MG63 (cell line): ENCODE results near the gene THSD7B. TPM values are rescaled to one million over a fixed set of nuclear protein-coding genes. Genes with fewer than 3 reads are reported as not detected.
"Not testable (repeated sequence)": the region's sequence is repeated elsewhere in the genome, so short reads cannot be mapped to it uniquely, and the experiment has no call there.

Experiments used
- DNase-seq: peaks from one replicate; pipeline ENCODE4 v3.0.0-alpha.2; 2020
- H3K27me3 ChIP-seq: fragments of 250-450 bp; sonication (Bioruptor Pico); 2 replicates; pipeline ENCODE4 v1.5.1; 2020; ENCODE audit warnings: mild to moderate bottlenecking, moderate library complexity
- H3K36me3 ChIP-seq: fragments of 250-450 bp; sonication (Bioruptor Pico); 2 replicates; pipeline ENCODE4 v1.5.1; 2020; ENCODE audit warnings: mild to moderate bottlenecking, moderate library complexity
- H3K4me3 ChIP-seq: fragments of 250-450 bp; sonication (Bioruptor Pico); 2 replicates; pipeline ENCODE4 v1.5.1; 2020; ENCODE audit warnings: mild to moderate bottlenecking, moderate library complexity
- H3K9me3 ChIP-seq: fragments of 250-450 bp; sonication (Bioruptor Pico); 2 replicates; pipeline ENCODE4 v1.5.1; 2020; ENCODE audit warnings: mild to moderate bottlenecking, moderate library complexity
- total RNA-seq: library from RNA; depleted of rRNA; stranded (reverse); fragments of >200 nt; shearing (Covaris generic); gene quantifications from 2 replicates; pipeline ENCODE4 v1.2.3, GENCODE V29; 2014; ENCODE audit warnings: low replicate concordance

The THSD7B gene
- total RNA-seq, 1 experiment from 2014 or later, result not detected

GRCh38 chr2:137050949-137051348 lies 285.6 kb downstream of the THSD7B start:
- H3K9me3 ChIP-seq, result no peaks in the 10 kb centered on the region
- no peaks in the 10 kb centered on the region for H3K27me3 ChIP-seq
- DNase-seq, result no peak
- no peaks in the 10 kb centered on the region for H3K36me3 ChIP-seq
- H3K4me3 ChIP-seq, result no peak overlapping the region

DNA sequence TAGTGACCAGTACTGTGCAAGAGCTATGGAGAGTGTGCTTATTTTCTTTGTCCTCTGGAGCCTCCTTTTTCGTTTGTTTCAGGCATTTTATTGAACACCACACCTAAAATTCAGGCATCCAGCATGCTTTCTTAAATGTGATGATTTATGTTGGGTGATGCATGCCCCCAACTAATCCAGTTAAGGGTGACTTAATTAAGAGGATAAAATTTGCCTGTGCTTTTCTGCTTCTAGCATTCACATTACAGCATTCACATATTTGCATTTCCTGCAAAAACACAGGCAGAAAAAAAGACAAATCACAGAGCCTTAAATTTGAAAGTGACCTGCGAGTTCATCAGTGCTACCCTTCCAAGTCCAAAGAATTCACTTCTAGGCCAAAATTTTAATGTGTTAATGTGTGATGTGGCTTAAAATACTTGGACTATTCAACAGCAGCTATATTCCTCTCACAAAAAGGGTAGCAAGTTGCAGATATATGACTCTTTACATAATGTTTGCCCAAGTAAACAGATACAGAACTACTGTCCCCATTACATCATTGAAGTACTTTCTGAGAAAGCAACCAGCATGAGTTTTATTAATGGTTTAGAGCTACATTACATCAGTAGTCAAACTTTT lies 286.5 kb downstream of the THSD7B start:
- Histone ChIP-seq H3K36me3 (no peaks in the 10 kb centered on the region), H3K27me3 (no peaks in the 10 kb centered on the region), H3K4me3 (no peak overlapping the region), H3K9me3 (no peaks in the 10 kb centered on the region)
- no peak for DNase-seq

DNA sequence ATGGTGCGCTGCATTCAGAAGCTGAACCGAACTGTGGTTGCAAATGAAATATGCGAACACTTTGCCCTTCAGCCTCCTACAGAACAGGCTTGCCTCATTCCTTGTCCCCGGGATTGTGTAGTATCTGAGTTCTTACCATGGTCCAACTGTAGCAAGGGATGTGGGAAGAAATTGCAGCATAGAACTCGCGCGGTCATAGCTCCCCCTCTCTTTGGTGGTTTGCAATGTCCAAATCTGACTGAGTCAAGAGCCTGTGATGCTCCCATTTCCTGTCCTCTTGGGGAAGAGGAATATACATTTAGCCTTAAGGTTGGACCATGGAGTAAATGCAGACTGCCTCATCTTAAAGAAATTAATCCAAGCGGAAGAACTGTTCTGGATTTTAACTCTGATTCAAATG lies 291.4 kb downstream of the THSD7B start:
- Histone ChIP-seq H3K27me3 (no peaks in the 10 kb centered on the region), H3K9me3 (no peaks in the 10 kb centered on the region), H3K4me3 (no peak overlapping the region), H3K36me3 (no peaks in the 10 kb centered on the region)
- DNase-seq, result no peak

GRCh38 chr2:137076111-137076765 lies 310.9 kb downstream of the THSD7B start:
- not testable (repeated sequence) for H3K27me3 ChIP-seq, H3K36me3 ChIP-seq, H3K9me3 ChIP-seq, H3K4me3 ChIP-seq, DNase-seq

- no peak overlapping the region for H3K4me3 ChIP-seq
- DNase-seq, result no peak
- no peaks in the 10 kb centered on the region for H3K27me3 ChIP-seq
- no peaks in the 10 kb centered on the region for H3K9me3 ChIP-seq
- no peaks in the 10 kb centered on the region for H3K36me3 ChIP-seq
Measured at GRCh38 chr2:137091704-137092103, 326.4 kb downstream of the THSD7B start.

GRCh38 chr2:137093116-137093515 lies 327.8 kb downstream of the THSD7B start:
- no peak for DNase-seq
- Histone ChIP-seq H3K4me3 (no peak overlapping the region), H3K36me3 (no peaks in the 10 kb centered on the region), H3K27me3 (no peaks in the 10 kb centered on the region), H3K9me3 (no peaks in the 10 kb centered on the region)

DNA sequence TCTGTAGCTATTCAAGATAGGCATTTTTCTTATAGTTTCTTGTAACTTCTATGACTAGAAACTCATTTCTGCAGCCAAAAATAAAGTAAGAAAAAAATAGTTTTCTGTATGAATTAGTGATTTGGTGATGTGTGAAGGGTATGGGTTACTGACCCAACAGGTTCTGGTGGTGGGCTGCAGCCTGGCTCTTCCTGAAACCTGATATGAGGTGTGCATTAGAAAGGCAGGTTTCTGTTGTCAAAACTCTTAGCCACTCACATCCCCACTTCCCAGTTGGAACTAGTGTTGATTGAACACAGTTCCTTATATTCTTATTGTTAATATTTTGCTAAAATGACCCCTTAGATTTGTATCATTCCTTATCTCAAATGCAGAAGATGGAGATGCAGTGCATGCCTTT lies 330.8 kb downstream of the THSD7B start:
- no peak overlapping the region for H3K4me3 ChIP-seq
- H3K9me3 ChIP-seq, result no peaks in the 10 kb centered on the region
- H3K27me3 ChIP-seq, result no peaks in the 10 kb centered on the region
- no peaks in the 10 kb centered on the region for H3K36me3 ChIP-seq
- no peak for DNase-seq

DNA sequence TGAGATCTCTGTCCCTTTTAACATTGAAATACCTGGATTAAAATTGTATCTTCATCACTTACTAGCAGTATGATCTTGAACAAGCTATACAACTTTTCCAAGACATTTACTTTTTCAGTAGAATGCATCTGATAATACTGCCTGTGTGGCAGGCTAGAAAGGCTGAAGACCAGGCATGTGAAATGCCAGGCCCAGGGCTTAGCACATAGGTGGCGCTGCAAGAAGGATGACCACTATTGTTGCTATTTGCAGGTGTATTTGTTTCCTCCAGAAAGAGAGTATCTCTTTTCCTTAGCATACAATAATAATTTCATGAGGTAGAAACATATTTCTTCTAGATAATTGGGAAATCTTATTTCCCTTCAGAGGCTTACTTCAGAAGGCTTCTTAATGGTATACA lies 331.3 kb downstream of the THSD7B start:
- Histone ChIP-seq H3K4me3 (no peak overlapping the region), H3K9me3 (no peaks in the 10 kb centered on the region), H3K27me3 (no peaks in the 10 kb centered on the region), H3K36me3 (no peaks in the 10 kb centered on the region)
- DNase-seq, result no peak

DNA sequence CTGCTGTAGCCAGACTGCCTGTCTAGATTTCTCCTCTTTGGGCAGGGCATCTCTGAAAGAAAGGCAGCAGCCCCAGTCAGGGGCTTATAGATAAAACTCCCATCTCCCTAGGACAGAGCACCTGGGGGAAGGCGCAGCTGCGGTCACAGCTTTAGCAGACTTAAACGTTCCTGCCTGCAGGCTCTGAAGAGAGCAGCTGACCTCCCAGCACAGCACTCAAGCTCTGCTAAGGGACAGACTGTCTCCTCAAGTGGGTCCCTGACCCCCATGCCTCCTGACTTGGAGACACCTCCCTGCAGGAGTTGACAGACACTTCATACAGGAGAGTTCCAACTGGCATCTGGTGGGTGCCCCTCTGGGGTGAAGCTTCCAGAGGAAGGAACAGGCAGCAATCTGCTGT lies 336.5 kb downstream of the THSD7B start:
- H3K27me3 ChIP-seq, H3K36me3 ChIP-seq, DNase-seq, H3K4me3 ChIP-seq, H3K9me3 ChIP-seq: not testable (repeated sequence)

DNA sequence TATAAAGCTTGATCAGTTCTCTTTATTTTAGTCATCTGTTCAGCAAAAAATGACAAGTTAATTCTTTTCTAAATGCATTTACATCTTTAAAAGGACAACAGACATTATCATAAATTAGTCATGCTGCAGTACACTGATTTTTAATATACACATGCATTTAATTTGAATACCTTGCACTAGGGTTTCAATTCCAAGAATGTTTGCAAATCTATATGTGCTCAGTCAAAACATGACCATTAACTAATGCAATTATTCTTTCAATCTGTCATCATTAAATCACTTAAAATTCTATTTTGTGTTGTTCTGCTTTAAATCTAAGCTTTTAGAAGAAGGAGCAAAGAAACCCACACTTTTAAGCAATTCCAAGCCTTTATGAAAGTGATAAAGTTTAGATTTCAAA lies 342.6 kb downstream of the THSD7B start:
- no peaks in the 10 kb centered on the region for H3K36me3 ChIP-seq
- DNase-seq, result no peak
- H3K27me3 ChIP-seq, result no peaks in the 10 kb centered on the region
- H3K9me3 ChIP-seq, result no peaks in the 10 kb centered on the region
- no peak overlapping the region for H3K4me3 ChIP-seq

DNA sequence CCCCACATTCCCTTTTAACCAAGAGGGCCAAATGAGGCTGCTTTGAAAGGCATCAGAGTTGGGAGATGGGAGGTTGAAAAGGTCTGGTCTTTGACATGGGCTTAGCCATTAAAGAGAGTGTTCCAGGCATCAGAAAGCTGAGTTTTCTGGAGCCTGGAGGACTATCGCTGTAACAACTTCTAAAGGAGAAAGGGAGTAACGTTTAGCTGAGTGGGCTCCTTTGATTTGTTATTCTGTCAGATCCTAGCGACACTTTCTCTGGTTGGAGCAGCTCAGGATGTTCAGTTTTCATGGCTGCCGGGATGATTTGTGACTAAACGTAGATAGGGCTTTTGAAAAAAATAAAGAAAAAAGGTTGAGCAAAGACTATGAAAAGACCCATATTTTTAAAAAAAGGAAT lies 346.6 kb downstream of the THSD7B start:
- no peaks in the 10 kb centered on the region for H3K27me3 ChIP-seq
- no peak overlapping the region for H3K4me3 ChIP-seq
- no peak for DNase-seq
- no peaks in the 10 kb centered on the region for H3K9me3 ChIP-seq
- no peaks in the 10 kb centered on the region for H3K36me3 ChIP-seq

DNA sequence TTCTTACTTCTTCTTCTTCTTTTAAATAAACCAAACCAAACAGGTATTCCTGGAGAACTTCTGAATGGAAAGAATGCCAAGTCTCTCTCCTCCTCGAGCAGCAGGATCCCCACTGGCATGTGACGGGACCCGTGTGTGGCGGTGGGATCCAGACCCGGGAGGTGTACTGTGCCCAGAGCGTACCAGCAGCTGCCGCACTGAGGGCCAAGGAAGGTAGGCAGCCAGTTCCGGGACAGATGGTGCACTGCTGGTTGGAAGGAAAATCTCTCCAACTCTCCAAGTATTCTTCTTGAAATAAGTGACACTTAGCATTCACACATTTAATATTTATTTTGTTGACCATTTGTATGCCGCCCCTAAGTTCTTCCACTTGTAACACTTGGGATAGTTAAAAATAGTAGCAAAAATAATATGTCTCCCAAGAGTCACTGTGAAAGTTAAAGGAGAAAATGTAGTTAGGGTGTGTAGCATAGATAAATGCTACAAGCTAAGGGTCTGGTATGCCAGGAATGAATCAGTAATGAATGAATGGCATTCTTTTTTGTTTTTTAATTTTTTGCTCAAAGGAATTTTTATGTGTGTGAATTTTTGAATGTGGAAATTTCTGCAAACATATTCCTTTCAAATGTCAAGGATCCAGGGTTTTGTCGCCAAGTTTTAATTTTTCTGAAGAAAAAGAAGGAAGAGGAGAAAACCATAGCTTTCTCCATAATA lies 349.9 kb downstream of the THSD7B start:
- H3K27me3 ChIP-seq, result no peaks in the 10 kb centered on the region
- no peak for DNase-seq
- no peak overlapping the region for H3K4me3 ChIP-seq
- H3K36me3 ChIP-seq, result no peaks in the 10 kb centered on the region
- no peaks in the 10 kb centered on the region for H3K9me3 ChIP-seq

GRCh38 chr2:137115795-137116089 lies 350.4 kb downstream of the THSD7B start:
- DNase-seq, result no peak
- Histone ChIP-seq H3K27me3 (no peaks in the 10 kb centered on the region), H3K36me3 (no peaks in the 10 kb centered on the region), H3K4me3 (no peak overlapping the region), H3K9me3 (no peaks in the 10 kb centered on the region)

GRCh38 chr2:137117385-137117784 lies 352.0 kb downstream of the THSD7B start:
- Histone ChIP-seq H3K36me3 (no peaks in the 10 kb centered on the region), H3K9me3 (no peaks in the 10 kb centered on the region), H3K27me3 (no peaks in the 10 kb centered on the region), H3K4me3 (no peak overlapping the region)
- no peak for DNase-seq

- H3K4me3 ChIP-seq, result no peak overlapping the region
- H3K27me3 ChIP-seq, result no peaks in the 10 kb centered on the region
- no peaks in the 10 kb centered on the region for H3K36me3 ChIP-seq
- no peaks in the 10 kb centered on the region for H3K9me3 ChIP-seq
- DNase-seq, result no peak
Measured at GRCh38 chr2:137118140-137118539, 352.8 kb downstream of the THSD7B start.

GRCh38 chr2:137123226-137123625 lies 357.9 kb downstream of the THSD7B start:
- no peak for DNase-seq
- Histone ChIP-seq H3K27me3 (no peaks in the 10 kb centered on the region), H3K9me3 (no peaks in the 10 kb centered on the region), H3K4me3 (no peak overlapping the region), H3K36me3 (no peaks in the 10 kb centered on the region)

GRCh38 chr2:137133225-137133624 lies 367.9 kb downstream of the THSD7B start:
- H3K36me3 ChIP-seq, result no peaks in the 10 kb centered on the region
- no peak for DNase-seq
- no peaks in the 10 kb centered on the region for H3K9me3 ChIP-seq
- no peak overlapping the region for H3K4me3 ChIP-seq
- no peaks in the 10 kb centered on the region for H3K27me3 ChIP-seq

GRCh38 chr2:137138263-137138662 lies 372.9 kb downstream of the THSD7B start:
- Histone ChIP-seq H3K9me3 (no peaks in the 10 kb centered on the region), H3K4me3 (no peak overlapping the region)

More at GRCh38 chr2:137138263-137138662, 372.9 kb downstream of the THSD7B start:
- H3K36me3 ChIP-seq, result no peaks in the 10 kb centered on the region
- no peaks in the 10 kb centered on the region for H3K27me3 ChIP-seq
- DNase-seq, result no peak
